GM21528 (cell line): ENCODE measurements around the gene PTPRM.

Experiments
- ATAC-seq: cut with Tn5 transposase; IDR thresholded peaks from one replicate; pipeline ENCODE4 v1.9.1; 2021; ENCODE audit warnings: mild to moderate bottlenecking, moderate library complexity; ENCODE audit not compliant: unreplicated experiment, low FRiP score

PTPRM gene

DNA sequence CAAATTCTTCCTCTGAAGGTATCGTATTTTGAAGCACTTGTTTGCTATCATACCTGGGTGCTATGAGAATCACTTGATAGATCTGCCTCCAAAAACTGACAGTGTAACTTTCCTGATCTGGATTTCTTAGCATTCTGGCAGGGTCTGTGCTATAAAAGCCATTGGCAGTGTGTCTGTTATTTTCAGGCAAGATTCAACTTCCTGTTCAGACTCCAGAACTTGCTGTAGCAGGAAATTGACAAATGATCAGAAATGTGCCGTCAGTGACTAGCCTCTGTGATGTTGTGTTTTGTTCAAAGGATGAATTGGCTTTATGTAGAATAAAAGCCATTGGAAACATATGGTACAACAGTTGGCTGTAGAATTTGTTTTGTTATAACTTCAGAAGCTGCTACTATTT is 273.3 kb downstream of the PTPRM start:
- no peak for ATAC-seq

DNA sequence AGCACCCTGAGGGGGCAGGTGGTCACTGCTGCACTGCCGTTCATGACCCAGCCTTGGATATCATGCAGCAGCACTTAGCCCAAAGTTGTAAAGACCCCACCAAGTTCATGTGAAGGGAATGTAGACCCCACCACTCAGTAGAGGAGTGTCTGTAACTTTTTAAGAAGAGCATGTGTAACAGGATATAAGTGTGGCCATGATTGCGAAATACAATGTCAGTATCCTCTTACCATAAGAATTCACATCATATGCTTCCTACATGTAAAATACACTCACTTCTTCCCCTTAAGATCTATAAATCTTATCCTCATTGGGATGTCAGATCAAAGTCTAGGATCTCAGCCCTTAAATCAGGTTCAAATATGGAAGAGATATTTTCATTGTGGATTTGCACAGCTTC is 276.9 kb downstream of the PTPRM start:
- no peak for ATAC-seq

DNA sequence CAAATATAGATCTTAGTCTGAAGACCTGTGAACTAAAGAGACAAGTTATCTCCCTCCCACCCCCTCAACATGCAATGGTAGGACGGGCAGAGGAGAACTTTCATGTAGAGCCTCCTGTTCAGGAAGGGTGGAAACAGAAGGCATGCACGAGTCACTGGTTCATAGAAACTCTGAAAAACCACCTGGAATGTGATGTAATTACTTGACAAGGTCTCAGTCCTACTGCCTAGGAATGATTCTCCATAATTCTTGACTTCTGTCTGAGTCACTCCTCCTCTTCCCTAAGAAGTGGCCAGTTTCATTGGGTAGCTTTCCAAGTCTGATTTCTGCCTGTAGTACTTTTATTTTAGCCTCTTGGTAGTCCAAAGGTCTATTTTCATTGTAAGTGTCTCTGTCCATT is 277.3 kb downstream of the PTPRM start:
- no peak for ATAC-seq

DNA sequence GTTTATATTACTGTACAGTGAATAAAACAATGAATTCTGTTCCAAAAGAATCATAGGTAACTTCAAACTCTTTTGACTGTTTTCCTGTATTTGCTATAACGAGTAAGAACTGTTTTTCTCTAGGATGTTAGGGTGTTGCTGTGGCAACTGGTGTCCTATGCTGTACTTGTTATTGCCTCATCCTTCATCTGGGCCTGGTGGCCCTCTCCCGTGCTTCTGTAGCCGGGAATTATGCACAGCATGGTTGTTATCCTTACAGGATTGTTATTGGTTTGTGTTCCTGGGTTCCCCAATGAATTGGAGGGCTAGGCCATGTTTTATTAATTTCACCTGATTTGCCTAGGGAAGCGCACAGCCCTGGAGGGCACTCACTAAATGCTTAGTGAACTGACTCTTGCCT is 279.2 kb downstream of the PTPRM start:
- ATAC-seq: no peak

DNA sequence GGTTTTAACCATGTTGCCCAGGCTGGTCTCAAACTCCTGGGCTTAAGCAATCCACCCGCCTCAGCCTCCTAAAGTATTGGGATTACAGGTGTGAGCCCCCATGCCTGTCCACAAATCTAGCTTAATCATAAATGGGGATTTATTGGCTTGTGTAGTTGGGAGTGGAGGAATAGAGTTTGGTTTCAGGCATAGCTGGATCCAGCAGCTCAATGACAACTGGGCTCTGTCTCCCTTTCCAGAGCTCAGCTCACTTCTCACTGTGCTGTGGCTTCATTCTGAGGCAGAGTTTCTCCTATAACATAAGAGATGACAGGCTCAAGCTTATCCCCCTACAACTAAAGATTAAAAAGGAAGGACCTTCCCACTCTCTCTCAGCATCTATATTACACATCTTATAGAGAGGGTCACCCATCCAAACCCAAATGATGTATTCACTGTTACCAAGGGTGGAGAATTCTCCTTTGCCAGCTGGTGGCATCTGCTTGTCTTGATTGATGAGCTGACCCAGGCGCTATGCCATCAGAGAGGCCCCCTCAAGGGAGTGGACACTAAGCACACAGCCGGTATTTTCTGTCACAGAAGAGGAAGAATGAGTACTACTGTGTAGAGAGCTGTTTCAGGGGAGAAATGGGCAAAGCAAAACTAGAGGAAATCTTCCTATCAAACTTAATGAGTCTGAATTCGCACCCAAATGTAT is 280.4 kb downstream of the PTPRM start:
- no peak for ATAC-seq

DNA sequence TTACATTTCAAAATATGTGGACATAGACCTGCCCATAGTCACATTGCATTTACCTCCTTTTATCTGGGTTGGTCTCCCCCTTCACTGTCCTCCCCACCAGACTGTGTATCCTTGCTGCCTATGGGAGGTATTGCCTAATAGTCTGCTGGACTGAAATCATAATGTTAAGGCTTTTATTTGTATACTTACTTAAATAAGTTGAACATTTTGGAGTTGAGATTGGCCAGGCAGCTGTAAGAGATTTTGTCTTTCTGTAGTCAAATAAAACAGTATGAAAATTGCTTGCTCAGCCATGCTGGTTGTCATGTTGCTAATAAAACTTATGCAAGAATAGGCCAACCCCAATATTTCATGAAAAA is 280.9 kb downstream of the PTPRM start:
- ATAC-seq: no peak

DNA sequence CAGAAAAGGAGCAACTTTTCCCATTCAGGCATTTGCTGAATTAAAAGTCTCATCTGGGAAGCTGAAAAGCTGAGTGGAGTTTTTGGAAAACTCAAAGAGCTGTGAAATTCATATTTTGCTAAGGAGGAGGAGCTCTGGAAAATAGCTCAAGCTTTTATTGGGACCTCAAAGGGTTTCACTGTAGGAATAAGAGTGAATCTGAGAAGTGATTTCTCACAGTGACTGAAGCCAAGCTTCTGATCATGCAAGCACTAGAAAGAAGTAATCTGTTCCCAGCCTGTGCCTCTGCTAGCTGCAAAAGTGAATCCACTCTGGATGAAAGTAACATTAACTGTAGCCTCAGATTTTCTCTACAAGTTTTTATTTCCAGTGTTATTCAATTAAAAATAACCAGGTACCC is 283.3 kb downstream of the PTPRM start:
- ATAC-seq: no peak

DNA sequence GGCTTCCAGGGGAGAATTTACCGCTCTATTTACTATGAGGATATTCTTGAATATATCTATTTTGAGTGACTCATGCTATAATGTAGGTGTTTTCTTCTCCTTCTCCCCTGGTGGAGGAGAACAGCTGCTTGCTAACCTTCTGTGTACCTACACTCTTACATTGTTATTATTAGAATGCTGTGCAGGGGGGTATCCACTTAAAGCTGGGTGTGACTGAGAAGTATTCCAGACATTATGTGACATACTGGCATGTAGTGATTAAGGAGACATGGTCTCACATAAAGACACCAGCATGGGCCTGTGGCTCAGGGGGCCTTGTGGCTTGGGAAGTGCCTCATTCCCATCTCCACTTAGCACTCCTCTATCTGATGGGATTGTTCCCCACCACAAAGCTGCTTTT is 287.9 kb downstream of the PTPRM start:
- no peak for ATAC-seq

DNA sequence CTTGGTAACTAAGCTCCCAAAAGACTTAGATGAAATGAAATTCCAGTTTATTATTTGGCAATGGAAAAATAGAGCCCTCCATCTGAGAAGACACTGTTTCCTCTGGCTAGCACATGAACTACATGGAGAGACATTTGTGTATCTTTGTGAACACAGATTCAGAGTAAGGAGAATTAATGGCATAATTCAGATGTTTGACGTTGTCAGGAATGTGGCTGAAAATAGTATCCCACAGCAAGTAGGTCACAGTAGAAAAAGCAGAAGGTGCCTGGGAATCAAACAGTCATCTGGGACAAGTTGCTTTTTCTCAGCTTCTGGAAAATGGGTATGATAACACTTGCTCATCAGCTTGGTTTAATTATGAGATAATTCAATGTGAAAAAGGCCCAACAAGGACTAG is 288.6 kb downstream of the PTPRM start:
- ATAC-seq: no peak

DNA sequence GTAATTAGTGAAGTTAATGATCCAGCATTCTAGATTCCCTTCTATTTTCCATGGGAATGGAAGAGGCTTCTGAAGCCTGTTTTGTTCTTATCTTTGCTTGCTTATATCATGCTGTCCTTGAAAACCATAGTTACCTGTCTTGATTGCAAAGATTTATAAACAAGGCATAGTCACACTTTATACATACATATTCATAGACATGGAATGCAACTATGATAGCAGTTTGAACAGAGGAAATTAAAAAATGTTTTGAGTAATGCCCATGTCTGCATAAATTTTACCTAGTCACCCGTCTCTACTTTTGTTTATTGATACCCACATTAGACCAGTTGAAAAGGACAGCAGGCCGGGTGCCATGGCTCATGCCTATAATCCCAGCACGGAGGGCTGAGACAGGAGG is 289.0 kb downstream of the PTPRM start:
- ATAC-seq: no peak

DNA sequence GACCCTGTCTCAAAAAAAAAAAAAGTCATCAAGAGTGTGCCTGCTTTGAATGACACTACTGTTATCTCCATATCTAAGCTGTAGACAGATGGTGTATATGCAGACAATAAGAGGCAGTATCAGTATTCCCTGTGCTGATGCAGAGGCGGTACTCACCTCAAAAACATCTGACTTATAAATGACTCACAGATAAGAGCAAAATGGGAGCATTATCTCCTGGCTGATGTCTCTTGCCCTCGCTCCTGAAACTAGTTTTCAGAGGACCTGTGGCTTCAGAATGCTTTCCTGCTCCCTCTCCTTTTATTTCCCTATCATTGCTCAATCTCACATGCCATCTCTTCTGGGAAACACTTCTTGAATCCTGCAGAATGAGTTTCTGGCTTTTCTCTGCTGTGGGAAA is 289.6 kb downstream of the PTPRM start:
- no peak for ATAC-seq

DNA sequence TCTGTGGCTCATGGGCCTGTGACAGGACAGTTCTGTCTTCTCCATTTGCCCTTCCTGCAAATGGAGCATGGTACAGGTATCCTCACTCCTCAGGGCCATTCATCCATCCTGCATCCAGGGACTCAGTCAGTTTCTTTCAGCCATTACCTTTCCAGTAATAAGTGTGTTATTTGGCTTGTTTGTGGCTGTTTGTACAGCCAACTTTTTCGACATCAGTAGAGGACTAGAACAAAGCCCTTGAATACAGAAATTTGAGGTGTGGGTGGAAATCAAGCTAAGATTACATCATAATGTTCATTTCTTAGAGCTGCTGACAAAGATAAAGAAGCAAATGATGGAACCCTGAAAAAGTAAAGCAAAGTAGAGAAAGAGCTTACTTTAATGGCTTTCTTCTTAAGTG is 290.4 kb downstream of the PTPRM start:
- ATAC-seq: no peak

DNA sequence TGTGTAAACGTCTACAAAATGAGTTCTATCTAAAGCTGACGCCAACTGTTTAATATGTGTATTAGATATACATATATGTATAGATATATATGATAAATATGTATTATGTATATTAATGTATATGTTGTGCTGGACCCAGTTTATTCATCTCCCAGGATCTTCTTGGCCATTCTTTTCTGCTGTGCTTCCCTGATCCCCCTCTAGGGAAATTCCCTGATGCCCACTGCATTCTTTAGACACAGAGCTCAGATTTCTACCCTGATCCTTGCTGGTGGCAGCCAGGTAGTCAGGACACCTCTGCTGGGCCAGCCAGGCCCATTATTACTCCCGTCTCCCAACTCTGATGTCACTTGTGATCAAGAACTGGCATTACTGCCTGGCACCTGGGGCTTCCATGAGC is 292.0 kb downstream of the PTPRM start:
- ATAC-seq: no peak

DNA sequence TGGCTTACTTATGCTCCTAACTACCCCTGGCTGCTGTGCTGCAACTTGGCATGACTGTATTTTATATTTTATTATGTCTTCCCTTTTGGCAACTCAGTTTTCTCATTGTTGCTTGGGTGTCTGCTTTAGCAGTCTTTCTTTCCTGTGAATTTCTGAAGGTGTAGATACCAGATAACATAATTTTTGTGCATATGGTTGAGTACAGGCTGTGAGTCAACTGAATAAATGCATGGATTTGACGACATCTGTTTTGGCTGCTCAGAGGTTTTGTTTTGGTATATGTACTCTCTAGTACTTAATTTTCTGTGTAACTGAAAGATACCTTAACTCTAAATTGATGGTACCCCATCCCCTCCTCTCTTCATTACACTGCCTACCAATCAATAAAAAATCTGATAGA is 303.1 kb downstream of the PTPRM start:
- no peak for ATAC-seq

DNA sequence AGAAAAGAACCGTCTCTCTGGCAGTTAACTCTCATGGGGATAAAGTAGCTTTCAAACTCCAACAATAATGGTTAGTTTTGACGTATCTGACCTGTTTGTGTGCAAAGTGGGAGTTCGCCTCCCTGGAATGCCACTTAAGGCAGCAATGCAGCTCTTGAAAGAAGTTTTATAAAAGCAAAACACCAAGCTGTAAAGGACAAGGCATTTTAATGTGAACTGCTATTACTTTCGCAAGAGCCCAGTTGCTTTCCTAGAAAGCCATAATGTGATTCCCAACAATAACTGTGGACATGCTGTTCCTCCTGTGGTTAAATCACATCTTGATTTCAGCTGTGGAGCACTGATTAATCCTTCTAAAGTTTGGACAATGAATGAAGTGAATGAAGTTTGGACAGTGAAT is 303.7 kb downstream of the PTPRM start:
- ATAC-seq: no peak

DNA sequence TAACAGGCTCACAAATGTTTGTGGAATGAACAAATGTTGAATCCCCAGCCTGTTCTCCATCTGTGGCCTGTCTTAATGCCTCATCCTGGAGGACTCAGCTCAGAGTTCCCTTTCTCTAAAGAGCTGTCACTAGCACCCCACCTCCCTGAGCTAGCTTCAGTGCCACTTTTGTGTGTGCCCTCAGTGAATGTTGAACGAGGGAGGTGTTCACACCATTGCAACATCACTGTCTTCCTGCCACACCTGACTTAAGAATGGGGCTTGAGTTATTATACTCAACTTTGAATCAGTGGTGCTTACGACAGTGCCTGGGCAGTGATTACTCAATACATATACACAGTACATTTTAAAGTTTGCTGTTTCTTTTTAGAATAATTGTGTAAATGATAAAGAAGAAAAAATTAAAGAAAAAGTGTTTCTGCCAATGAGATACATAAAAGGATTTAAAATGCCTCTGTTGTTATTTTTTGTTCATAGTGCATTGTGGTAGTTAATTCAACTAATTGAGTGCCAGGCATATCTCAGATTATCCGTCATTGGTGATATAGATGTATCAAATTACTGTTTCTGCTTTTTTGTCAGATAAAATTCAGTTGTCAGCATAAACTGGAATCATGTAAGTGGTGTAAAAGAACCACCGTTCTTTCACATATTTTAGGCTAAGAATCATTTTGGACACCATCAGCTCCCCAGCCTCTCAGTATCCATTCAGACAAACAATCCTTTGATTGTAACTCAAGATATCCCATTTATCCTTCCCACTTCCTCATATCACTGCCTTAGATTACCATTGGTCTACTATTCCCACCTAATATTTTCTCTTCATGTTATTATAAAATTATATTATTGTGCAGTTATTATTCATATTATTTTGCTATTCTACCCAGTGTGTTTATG is 304.7 kb downstream of the PTPRM start:
- ATAC-seq: no peak

DNA sequence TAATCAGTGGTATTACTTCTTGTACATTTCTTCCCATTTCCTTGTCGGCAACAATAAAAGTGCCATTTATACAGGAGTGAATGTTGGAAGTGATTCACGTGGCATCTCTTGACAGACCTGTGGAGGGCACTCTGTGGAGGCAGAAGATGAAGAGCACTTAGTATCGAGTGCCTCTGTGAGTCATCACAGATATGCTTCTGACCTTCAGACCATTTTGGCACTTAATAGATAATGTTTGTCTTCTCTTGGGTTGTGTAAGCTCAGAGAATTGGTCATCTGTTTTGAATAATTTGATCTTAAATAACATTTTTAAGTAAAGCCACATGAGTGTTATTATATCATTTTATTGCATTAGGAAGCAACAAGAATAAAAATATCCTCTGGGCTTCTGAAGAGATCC is 305.5 kb downstream of the PTPRM start:
- ATAC-seq: no peak

DNA sequence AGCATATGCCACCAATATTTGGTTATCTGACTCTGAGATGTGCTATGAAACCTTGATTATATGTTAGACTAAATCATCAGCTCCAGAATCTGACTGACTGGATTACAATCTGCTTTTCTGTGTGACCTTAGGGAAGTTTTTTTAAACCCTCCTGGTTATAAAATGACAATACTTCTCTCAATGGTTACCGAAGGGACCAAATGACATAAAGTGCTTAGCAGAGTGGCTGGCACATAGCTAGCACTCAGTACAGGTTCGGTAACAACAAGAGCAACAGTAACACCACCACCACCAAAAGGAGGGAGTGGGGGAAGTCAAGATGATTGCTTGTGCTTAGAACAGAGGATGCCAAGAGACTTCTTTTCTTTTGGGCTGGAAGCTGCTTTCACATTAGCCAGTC is 306.2 kb downstream of the PTPRM start:
- ATAC-seq: no peak

DNA sequence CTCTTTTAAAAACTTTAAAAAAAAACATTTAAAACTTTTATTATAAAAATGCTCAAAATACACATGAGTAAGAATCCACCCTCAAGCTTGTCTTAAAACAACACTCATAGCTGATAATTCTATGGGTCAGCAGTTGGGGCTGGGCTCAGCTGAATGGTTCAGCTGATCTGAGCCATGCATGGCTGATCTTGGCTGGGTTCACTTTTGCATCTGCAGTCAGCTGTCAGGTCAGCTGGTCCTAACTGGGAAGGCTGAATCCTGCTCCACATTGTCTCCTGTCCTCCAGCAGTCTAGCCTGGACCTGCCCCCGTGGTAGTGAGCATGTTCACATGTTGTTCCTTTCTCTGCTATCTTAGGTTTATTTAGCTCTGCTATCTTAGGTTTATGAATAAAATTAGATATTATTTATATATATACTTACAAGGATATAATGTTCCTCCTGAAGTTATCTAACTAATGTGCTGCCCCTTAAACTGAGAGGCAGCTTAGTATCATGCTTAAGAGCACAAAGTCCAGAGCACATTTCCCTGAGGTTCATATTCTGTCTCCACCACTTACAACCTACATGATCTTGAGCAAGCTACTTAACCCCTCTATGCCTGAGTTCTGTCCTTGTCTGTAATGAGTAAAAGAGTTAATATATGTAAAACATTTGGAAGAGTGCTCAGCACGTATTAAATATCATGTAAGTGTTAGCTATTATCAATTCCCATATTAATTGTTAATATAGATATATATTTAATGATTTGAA is 309.4 kb downstream of the PTPRM start:
- no peak for ATAC-seq

DNA sequence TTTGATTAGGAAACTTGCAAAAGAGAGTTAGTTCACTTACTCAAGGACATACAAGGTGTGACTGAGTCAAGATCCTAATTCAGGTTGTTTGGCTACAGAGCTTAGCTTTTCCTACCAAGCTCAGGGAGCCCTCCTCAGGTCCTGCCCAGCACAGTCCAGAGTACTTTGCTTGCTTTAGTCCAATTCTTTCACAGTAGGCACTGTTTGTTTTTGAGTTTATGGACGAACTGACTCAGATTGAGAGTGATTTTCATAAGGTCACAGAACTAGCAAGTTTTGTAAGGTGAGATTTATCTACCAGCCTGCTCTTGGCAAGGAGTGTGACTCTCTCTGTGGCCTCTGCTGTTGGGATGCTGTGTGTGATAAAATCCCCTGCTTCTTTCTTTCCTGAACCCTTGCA is 310.5 kb downstream of the PTPRM start:
- no peak for ATAC-seq
